HG02798 (cell line): ENCODE data around the gene SLC24A3.
"Not testable (repeated sequence)": the region's sequence is repeated elsewhere in the genome, so short reads cannot be mapped to it uniquely, and the experiment has no call there.

Source experiments
- ATAC-seq: cut with Tn5 transposase; IDR thresholded peaks from one replicate; pipeline ENCODE4 v1.9.1; 2021; ENCODE audit warnings: mild to moderate bottlenecking; ENCODE audit not compliant: unreplicated experiment, poor library complexity

The SLC24A3 gene

GRCh38 chr20:19602675-19603375, 390.4 kb downstream of the SLC24A3 start:
- no peak for ATAC-seq

GRCh38 chr20:19603376-19603750, 390.9 kb downstream of the SLC24A3 start:
- ATAC-seq, result no peak

- no peak for ATAC-seq
Measured at GRCh38 chr20:19605786-19606485, 393.5 kb downstream of the SLC24A3 start.

GRCh38 chr20:19609642-19610223, 397.3 kb downstream of the SLC24A3 start:
- no peak for ATAC-seq

- no peak for ATAC-seq
Measured at GRCh38 chr20:19615629-19616028, 403.2 kb downstream of the SLC24A3 start.

GRCh38 chr20:19616081-19616480, 403.6 kb downstream of the SLC24A3 start:
- ATAC-seq, result no peak

GRCh38 chr20:19616620-19617019, 404.2 kb downstream of the SLC24A3 start:
- ATAC-seq, result no peak

- no peak for ATAC-seq
Measured at GRCh38 chr20:19617256-19617655, 404.8 kb downstream of the SLC24A3 start.

GRCh38 chr20:19618711-19619110, 406.3 kb downstream of the SLC24A3 start:
- no peak for ATAC-seq

- no peak for ATAC-seq
Measured at GRCh38 chr20:19619904-19620430, 407.5 kb downstream of the SLC24A3 start.

- ATAC-seq, result no peak
Measured at GRCh38 chr20:19620446-19620845, 408.0 kb downstream of the SLC24A3 start.

GRCh38 chr20:19621072-19621471, 408.6 kb downstream of the SLC24A3 start:
- ATAC-seq, result no peak

GRCh38 chr20:19624221-19624965, 412.0 kb downstream of the SLC24A3 start:
- no peak for ATAC-seq

GRCh38 chr20:19625426-19625825, 413.0 kb downstream of the SLC24A3 start:
- no peak for ATAC-seq

GRCh38 chr20:19626896-19627295, 414.5 kb downstream of the SLC24A3 start:
- no peak for ATAC-seq

- ATAC-seq, result peak; percentile 62
Measured at GRCh38 chr20:19628570-19629134, 416.2 kb downstream of the SLC24A3 start.

GRCh38 chr20:19631410-19631809, 419.0 kb downstream of the SLC24A3 start:
- ATAC-seq, result no peak

- ATAC-seq, result no peak
Measured at GRCh38 chr20:19633985-19634384, 421.5 kb downstream of the SLC24A3 start.

- ATAC-seq, result not testable (repeated sequence)
Measured at GRCh38 chr20:19639471-19640045, 427.1 kb downstream of the SLC24A3 start.

GRCh38 chr20:19642860-19643259, 430.4 kb downstream of the SLC24A3 start:
- ATAC-seq, result no peak
